Measurements from ENCODE around the gene ARID1B.

ARID1B gene

DNA sequence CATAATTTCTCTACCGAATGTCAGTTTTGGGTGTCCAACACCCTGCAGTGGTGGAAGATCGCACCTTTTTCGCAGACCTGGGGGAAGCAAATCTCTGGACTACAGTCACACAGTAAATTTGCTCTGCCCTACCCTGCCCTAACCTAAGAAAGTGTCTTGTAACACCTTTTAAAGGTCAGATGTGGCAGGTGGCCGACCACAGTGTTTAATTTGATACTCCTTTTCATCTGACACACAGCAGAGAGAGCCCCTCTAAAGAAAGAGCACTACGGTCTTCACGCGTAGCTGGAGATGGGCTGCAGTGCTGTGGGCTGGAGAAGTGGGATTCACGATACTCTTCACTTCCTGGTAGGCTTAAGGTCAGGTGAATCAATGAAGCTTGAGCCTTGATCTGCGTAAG is 436.2 kb downstream of the ARID1B start:
- DNase-seq (ENCODE audit: low spot score) = no peak

DNA sequence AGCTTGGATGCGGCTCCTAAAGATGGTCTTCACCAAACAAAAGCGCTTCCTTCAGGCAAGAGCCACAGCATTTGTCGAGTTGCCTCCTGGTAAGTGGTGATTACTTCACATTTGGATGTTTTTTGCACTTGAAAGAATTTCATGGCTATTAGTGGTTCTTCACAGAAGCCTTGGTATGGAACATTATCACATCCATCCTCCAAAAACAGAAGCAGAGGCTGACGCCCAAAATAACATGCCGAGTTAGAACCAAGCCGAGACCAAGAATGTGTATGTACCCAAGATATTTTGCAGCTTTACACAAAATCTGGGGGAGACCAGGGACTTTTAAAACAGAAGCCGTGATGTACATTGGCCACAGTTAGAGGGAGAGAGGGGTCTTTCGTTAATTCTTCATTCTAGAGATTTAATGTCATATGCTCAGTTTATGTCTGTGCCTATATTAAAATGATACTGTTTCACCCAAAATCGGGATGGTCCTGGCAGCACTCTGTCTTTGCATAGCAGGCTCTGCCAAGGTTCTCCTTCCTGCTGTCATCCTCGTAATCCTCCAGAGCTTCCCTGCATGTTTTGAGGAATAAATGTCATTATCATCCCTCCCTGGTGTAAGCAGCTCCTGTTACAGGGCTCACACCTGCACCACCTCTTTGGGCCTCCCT is 436.9 kb downstream of the ARID1B start:
- DNase-seq (ENCODE audit: low spot score) = no peak

DNA sequence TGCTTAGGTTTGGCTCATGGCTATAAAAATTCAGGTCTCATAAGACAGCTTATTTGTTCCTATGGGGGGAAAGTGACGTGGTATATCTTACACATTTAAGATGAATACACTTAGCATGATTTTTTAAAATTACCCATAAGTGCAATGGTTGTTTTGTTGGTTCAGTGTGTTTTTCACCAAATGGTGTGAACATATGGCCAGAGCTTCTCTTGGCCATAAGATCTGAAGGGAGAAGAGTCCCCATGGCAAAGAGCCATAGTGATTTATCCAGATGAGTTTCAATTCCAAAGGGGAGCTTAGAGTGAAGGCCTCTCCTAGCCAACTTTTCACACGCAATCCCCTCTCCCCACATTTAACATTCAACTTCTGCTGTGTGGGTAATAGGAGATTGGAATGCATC is 438.5 kb downstream of the ARID1B start:
- no peak for DNase-seq (ENCODE audit: low spot score)

DNA sequence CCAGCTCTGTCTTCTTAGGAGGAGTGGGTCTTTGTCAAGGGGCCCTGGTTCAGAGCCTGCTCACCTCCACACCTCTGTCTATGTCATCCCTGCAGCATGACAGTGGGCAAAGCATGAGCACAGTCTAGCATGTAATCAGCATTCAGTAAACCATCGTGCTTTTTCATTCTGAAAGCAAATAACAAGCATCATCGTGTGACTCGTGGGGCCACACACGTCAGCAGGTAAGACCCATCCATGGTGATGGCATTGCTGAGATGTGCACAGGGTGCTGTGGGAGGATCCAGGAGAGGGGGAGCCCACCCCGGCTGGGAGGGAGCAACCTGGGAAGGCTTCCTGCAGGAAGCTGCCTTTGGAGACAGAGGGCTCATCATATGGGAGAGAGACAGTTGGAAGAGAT is 439.4 kb downstream of the ARID1B start:
- no peak for DNase-seq (ENCODE audit: low spot score)

DNA sequence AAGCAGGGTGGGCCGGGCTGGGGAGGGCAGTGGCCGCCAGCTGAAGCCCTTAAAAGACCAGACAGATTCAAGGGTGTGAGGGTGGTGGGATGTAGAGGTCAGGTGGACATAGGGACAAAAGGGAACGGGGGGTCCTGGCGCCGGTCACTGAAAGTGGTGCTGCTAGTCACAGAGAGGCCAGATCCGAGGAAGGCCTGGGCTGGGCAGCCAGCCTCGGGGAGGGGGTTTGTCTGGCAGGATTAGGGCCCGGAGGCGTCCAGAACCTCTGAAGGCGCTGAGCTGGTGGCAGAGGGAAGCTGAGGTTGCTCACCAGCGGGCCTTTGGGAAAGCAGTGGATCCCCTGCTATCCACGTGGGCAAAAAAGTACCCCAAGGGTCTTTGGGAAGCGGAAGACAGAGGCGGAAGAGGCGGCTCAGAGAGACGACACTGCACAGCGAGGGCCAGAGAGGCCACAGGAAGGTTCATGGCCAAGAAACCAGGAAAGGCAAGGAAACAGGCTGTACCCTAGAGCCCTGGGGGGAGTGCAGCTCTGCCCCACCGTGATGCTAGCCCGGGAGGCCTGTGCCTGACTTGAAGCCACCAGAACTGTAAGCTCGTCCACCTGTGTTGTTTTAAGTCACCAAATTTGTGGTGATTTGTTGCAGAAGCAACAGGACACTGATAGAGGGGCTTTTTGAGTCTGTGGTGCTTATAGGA is 440.2 kb downstream of the ARID1B start:
- DNase-seq (ENCODE audit: low spot score) = no peak

DNA sequence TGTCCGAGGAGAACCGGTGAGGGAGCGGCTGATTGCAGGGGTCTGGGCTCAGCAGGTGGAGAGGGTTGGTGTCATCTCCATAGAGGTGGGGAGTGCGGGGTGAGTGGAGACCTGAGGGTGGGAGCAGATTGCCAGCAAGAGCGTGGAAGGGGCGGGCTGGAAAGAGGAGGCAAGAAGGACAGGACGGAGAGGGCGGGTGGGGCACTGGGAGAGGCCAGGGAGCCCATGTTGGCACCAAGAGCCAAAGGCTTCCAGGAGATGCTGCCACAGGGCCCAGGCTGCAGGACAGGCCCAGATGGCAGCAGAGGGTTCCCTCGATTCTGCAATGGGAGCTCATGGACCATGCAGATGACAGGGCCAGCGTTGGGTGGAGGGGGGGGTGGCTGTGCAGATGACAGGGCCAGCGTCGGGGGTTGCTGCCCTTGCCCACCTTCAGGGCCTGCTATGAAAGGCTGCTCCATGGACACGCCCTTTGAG is 440.8 kb downstream of the ARID1B start:
- DNase-seq (ENCODE audit: low spot score) = no peak

DNA sequence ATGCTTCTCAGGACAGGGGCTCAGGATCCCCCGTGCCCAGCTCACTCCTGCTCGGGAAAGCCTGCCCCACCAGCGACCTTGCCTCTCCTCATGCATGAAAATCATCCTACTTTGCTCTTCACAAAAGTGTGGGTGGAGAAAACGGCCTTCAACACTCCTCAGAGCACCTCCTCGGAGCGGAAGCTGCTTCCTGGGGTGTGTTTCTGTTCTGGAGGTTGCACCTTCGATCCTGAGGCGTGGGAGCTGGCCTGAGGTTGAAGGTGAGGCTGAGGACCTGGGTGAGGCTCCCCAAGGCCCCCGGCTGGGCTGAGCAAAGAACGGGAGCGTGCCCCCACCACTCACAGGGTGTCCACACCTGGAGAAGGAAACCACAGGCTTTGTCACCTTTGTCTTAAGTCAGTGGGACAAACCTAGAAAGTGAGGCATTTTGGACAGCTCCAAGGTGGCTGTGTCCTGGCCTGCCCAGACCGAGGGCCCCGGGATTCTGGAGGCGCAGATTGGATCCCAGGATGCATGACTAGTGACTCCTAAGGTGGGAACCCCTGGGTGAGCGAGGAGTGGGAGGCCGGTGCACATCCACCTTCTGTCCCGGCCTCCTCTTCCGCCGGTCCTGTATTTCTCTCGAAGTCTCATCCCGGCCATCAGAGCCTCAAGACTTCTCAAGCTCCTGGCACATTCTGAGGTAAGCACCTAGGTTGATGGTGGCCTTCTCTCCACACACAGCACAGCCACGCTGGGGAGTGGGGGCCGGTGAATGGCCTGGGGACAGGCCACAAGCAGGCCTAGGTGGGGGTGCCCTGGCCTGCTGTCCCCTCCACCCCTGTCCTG is 441.4 kb downstream of the ARID1B start:
- DNase-seq (ENCODE audit: low spot score) = no peak

DNA sequence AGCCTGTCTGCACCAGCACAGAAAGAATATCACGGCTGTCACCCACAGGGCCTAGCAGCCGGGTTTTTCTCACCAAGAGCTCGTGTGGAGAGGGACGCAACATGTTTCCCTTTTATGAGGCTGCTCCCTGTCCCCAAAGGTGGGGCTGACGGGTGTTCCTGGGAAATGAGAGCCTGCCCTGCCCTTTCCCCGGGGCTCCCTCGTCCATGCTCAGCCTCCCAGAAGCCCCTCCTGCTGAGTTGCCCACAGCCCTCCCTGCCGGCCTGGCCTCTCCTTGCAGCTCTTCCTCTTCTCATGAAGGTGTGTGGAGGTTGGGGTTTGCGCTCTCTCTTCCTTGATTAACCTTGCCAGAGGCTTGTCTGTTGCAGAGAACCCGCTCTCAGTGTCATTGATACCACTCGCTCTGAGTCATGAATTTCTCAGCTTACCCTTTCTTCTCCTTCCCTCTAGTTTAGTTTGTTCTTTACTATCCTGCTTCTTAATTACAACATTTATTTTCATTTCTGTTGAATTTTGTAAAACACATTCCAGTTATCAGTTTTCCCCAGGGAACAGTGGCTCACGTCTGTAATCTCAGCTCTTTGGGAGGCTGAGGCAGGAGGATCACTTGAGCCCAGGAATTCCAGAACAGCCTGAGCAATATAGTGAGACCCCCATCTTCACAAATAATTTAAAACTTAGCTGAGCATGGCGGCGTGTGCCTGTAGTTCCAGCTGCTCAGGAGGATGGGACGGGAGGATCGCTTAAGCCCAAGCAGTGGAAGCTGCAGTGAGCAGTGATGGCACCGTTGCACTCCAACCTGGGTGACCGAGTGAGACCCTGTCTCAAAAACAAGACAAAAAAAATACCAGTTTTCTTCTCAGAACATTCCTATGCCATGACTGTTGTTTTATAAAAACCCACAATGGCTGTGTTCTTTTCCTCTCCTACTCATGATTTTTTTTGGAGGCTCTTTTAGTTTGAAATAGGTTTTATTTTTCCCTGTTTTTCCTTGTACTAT is 442.3 kb downstream of the ARID1B start:
- DNase-seq (ENCODE audit: low spot score) = no peak

DNA sequence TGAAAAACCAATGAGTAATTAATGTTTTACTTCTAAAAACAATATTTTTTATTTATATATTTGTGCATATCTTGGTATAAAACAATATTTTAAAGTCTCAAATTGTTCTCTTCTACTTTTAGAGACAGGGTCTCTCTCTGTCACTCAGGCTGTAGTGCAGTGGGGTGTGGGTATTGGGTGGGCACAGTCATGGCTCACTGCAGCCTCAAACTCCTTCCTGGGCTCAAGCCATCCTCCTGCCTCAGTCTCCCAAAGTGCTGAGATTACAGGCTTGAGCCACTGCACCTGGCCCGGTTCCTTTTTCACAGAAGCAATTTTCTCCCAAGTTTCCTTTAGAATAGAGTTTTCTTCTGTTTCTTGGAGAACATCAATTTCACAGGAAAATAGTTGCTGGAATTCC is 443.3 kb downstream of the ARID1B start:
- DNase-seq (ENCODE audit: low spot score) = no peak

DNA sequence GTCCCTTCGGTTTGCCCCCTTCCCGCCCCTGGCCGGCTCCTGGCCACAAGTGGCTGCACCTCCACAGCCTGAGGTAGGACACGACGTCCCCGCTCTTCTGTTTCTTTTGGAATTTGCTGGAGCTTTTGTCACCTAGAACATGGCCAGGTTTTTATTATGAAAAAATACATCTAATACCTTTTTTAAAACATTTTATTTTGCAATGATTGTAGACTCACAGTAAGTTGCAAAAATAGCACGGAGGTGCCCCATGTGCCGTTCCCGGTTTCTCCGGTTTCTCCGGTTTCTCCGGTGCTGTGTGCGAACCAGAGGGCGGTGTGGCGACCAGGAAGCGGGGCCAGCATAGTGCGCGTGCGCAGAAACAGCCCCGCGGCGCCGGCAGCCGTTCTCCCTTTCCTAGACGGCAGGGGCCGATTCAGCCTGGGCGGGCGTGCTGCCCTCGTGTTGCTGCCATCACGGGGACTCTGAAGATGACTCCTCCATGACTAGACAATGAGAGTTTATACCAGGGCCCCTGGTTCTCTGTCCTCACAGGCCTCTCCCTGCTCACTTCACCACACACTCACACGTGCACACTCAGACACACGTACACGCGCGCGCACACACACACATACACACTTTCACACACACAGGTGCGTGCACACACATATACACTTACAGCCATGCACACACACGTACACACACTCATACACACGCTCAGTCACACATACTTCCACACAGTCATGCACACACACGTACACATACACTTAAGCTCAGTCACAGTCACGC is 444.1 kb downstream of the ARID1B start:
- peak; percentile 60 for DNase-seq (ENCODE audit: low spot score)

DNA sequence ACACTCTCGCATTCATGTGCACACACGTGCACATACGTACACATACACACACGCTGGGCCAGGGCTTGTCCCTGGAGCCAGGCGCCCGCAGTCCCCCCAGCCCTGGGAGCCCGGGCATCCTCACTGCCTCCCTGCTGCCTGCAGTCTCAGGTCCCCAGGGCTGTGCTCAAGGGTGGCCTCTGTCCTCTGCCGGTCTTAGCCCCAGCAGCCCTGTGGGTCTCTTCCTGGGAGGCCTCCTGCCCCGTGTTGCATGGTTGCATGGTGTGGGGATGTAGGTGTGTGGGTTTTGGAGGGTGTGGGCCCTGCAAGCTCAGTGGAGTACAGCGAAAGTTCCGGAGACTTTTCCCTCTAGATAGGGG is 444.6 kb downstream of the ARID1B start:
- DNase-seq (ENCODE audit: low spot score) = no peak

DNA sequence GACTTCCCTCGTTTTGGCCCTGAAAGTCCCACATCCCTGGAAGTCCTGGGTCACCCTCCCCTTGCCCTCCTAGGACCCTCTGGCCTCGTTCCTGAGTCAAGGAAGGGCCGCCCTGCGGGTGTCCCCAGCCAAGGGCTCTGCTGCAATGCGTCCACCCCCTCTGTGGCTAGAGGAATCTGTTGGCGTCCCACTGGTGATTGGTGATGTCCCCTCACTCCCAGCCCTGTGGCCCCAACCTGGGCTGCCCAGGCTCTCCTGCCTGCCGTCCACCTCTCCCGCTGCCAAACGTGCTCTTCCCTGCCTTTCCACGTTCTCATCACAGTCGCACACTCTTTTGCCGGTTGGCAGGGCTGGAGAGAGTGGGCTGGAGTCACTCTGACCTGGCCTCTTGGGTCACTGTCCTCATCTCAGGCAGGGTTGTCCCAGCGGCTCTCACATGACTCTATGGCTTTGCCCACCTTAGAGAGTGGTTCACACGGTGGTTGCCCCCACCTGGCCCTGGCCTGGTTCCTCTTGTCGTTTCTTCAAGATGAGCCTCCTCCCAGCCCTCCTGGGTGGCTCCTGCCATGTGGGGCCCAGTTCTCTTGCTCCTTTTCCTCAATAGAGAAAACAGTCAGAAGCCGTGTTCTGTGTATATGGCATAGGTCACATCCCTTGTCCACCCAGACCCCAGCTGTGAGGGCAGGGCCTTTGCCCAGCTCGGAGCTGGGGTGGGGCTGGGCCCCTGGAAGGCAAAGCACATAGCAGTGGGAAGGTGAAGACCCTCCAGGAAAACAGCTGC is 445.2 kb downstream of the ARID1B start:
- no peak for DNase-seq (ENCODE audit: low spot score)

DNA sequence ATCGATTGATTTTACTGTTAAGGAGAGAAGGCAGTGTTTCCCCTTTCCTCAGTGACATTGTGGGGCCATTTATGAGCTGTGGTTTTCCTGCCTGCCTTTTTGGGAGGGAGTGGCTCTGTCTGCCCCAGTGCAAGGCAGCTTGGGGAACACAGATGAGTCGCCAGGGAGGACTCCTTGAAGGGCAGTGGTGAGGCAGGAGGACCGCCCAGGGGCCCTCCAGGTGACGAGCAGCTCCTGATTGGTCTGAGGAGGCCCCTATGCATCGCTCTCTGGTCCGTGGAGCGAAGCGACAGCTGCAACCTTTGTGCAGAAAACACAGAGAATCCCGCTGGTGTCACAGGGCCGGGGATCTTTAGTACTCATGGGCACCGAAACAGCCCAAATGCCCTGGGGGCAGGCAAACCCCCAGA is 445.8 kb downstream of the ARID1B start:
- no peak for DNase-seq (ENCODE audit: low spot score)

DNA sequence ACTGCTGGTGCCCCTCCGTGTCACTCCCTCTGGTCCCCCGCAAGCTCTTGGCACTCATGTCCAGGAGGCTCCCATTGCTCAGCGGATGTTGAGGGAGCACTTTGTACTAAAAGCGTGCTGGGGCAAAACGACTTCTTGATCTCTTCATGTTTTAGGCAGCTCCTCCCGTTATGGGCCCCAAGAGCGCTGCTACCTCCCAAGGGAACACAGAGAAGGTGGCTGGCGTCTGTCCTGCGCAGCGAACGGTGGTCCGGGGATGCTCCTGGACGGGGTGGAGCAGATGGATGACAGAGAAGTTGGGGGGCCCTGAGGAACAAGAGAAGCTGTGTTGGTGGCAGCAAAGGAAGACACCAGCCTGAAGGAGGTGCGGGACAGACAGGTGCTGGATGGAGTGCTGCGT is 446.3 kb downstream of the ARID1B start:
- no peak for DNase-seq (ENCODE audit: low spot score)

DNA sequence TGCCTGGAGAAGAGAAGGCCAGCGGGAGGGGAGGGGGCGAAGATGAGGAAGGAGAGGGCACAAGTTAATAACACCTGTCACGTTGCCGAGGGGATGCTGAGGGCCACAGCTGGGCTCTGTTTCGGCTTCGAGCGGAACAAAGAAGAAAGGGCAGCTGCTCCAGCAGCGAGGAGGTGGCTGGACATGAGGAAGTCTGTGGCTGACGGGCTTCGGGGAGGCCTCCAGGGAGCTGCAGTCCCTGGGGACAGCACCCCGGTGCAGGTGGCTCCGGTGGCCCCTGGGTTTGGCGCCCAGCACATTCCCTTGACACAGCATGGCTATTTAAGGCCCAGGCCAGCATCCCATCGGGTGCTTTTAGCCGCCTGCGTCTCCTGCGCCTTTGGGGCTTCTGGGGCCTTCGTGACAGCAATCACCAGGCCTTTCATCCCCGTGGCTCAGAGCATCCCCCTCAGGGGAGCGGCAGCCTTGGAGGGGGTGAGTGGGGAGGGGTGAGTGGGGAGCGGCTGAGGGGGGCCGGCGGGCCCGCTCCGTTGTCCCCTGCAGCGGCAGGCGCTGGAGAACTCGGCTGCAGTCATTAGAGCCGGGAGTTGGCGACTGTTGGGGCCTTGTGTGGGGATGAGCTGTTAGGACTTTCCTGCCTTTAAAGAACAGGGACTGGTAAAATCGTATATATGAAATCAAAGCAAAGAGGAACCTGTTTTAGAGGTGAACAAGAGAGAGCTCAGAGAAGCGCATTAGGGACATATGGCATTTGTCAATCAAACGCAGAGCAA is 447.2 kb downstream of the ARID1B start:
- no peak for DNase-seq (ENCODE audit: low spot score)

DNA sequence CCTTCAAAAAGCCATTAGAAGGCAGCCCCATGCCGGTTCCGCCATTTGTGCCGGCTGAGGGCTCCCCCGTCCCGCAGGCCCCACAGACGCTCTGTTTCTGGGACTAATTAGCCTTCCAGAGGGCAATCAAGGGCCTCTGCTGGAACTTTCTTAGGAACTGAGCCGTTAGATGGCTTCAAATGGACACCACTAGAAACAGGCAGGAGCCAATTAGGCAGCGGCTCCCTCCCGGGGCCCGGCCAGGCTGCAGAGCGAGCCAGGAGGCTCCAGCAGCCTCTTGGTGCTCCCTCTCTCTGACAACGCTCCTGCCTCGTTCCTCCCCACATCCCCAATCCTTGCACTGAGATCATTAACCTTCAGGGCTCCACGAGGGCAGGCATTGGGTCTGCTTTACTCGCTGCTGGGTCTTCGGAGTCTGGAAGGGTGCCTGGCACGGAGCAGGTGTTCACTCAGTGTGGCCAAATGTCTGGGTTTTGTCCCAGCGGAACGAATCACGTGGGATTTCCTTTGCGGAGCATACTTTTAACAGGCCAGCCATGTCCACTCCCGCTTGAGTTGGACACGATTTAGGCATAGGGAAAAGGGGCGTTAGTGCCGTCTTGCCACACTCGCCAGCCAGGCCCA is 447.9 kb downstream of the ARID1B start:
- DNase-seq (ENCODE audit: low spot score) = no peak

DNA sequence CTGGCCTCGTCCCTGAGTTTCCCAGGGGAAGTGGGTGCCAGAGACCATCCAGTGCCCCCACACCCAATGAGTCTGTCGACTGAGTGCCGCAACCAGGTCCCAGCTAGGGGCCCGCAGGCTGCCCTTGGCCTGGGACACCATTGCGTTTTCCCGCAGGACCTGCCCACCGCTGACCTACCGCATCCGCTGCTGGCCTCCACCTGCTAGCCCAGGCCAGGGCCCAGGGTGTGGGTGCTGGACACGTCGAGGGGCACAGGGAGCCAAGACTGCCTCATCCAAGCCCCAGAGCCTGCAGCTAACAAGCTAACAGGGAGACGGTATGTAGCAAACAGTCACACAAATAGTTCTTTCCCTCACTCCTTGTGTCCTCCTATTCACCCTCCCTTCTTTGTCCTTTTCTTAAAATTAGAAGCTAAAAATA is 448.4 kb downstream of the ARID1B start:
- DNase-seq (ENCODE audit: low spot score) = no peak

DNA sequence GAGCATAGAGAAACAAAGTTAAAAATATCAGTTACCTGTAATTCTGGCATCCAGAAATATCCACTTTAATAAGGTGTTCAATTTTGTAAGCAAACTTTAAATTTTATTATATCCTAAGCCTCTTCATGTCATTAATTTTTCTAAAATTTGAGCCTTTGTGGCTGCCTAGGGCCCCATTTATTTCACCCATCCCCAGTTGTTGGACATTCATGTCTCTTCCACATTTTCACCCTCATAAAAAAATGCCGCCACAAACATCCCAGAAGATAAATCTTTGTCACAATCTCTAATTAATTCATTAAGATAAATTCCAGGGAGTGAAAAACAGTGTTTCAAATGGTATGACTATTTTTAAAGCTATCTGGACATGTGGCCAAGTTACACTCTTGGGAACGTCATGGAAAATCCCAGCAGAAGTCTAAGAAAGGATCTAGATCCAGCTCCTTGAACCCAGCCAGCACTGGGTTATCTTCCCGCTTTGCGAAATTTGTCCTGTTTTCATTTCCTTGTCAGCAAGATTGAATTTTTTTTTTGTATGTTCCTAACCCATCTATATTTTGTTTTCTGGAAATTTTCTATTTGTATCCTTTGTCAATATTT is 448.9 kb downstream of the ARID1B start:
- no peak for DNase-seq (ENCODE audit: low spot score)

DNA sequence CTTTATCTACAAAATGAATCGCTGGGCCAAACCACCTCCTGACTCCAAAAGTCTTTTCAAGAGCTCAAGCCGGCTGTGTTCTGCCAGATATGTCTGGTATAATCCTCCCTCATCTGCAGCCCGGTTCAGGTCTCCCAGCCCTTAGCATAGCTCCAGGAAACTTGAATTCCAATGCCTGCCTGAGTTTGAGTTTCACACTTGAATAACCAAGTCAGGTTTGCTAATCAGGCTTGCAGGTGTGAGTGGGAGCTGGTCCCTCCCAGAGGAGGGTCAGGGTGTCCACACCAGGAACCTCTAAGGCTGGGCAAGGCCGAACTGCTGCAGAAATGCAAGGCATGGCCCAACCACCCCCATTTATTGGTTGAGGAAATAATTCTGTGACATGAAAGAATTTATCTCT is 449.6 kb downstream of the ARID1B start:
- no peak for DNase-seq (ENCODE audit: low spot score)
